ENCODE measurements around the gene CEP170. TPM values are rescaled to one million over a fixed set of nuclear protein-coding genes. Genes with fewer than 3 reads are reported as not detected.
A peak's percentile ranks its signal among the peaks of the same experiment; 100 is the strongest.
"Not testable (repeated sequence)": the region's sequence is repeated elsewhere in the genome, so short reads cannot be mapped to it uniquely, and the experiment has no call there.

The CEP170 gene
- polyA plus RNA-seq, 1 donor (not counting 4 experiments of a cell fraction or from before 2014, with no cell fraction given): 40.5 TPM

- FAIRE-seq; H3K9ac ChIP-seq (ENCODE audit: control insufficient read depth, extremely low read depth, insufficient read depth, low read length); dilution Hi-C loops (cut with MboI; ENCODE audit: extremely low pct_ligation_motif_present, low sequenced_read_pairs); H3K79me2 ChIP-seq (ENCODE audit: control insufficient read depth, insufficient read depth, low read length); H3K9me1 ChIP-seq (ENCODE audit: control insufficient read depth, extremely low read depth, insufficient read depth, low read length); H4K20me1 ChIP-seq (ENCODE audit: control insufficient read depth, extremely low read depth, insufficient read depth, low read length); H3K9me3 ChIP-seq (ENCODE audit: control insufficient read depth, low read depth, low read length); H3K4me3 ChIP-seq (ENCODE audit: control insufficient read depth in 2 of 3, extremely low read depth in 1 of 3, insufficient read depth in 2 of 3, low read depth in 1 of 3, low read length in 3 of 3); H3K4me2 ChIP-seq (ENCODE audit: control insufficient read depth, extremely low read depth, insufficient read depth, low read depth, low read length); H3K27me3 ChIP-seq (ENCODE audit: control insufficient read depth, extremely low read depth, insufficient read depth, low read length); H2AFZ ChIP-seq (ENCODE audit: control insufficient read depth, low read length); H3K27ac ChIP-seq (ENCODE audit: control insufficient read depth, insufficient read depth, low read length); H3K4me1 ChIP-seq (ENCODE audit: control insufficient read depth, extremely low read depth, insufficient read depth, low read length); DNase-seq (ENCODE audit: low read depth, low spot score); H3K36me3 ChIP-seq (ENCODE audit: control insufficient read depth in 2 of 2, extremely low read depth in 1 of 2, insufficient read depth in 2 of 2, low read length in 2 of 2): not testable (repeated sequence)
Observed at GRCh38 chr1:243184787-243185186, 70.3 kb downstream of the CEP170 start.

- H3K4me1 ChIP-seq (ENCODE audit: control insufficient read depth, extremely low read depth, insufficient read depth, low read length): not testable (repeated sequence)
Observed at GRCh38 chr1:243183661-243184060, 71.4 kb downstream of the CEP170 start.

GRCh38 chr1:243183176-243183575 lies 71.9 kb downstream of the CEP170 start:
- H3K79me2 ChIP-seq (ENCODE audit: control insufficient read depth, insufficient read depth, low read length); H3K9me3 ChIP-seq (ENCODE audit: control insufficient read depth, low read depth, low read length); H3K4me3 ChIP-seq (ENCODE audit: control insufficient read depth in 2 of 3, extremely low read depth in 1 of 3, insufficient read depth in 2 of 3, low read depth in 1 of 3, low read length in 3 of 3); H3K27ac ChIP-seq (ENCODE audit: control insufficient read depth, insufficient read depth, low read length); H3K27me3 ChIP-seq (ENCODE audit: control insufficient read depth, extremely low read depth, insufficient read depth, low read length); H2AFZ ChIP-seq (ENCODE audit: control insufficient read depth, low read length); dilution Hi-C loops (cut with MboI; ENCODE audit: extremely low pct_ligation_motif_present, low sequenced_read_pairs); H3K9ac ChIP-seq (ENCODE audit: control insufficient read depth, extremely low read depth, insufficient read depth, low read length); H3K4me1 ChIP-seq (ENCODE audit: control insufficient read depth, extremely low read depth, insufficient read depth, low read length); H4K20me1 ChIP-seq (ENCODE audit: control insufficient read depth, extremely low read depth, insufficient read depth, low read length); H3K4me2 ChIP-seq (ENCODE audit: control insufficient read depth, extremely low read depth, insufficient read depth, low read depth, low read length); DNase-seq (ENCODE audit: low read depth, low spot score); H3K36me3 ChIP-seq (ENCODE audit: control insufficient read depth in 2 of 2, extremely low read depth in 1 of 2, insufficient read depth in 2 of 2, low read length in 2 of 2); FAIRE-seq; H3K9me1 ChIP-seq (ENCODE audit: control insufficient read depth, extremely low read depth, insufficient read depth, low read length): not testable (repeated sequence)

More at GRCh38 chr1:243183661-243184060, 71.4 kb downstream of the CEP170 start:
- H3K9me1 ChIP-seq (ENCODE audit: control insufficient read depth, extremely low read depth, insufficient read depth, low read length); H3K9me3 ChIP-seq (ENCODE audit: control insufficient read depth, low read depth, low read length); DNase-seq (ENCODE audit: low read depth, low spot score); H3K9ac ChIP-seq (ENCODE audit: control insufficient read depth, extremely low read depth, insufficient read depth, low read length); H3K79me2 ChIP-seq (ENCODE audit: control insufficient read depth, insufficient read depth, low read length); H4K20me1 ChIP-seq (ENCODE audit: control insufficient read depth, extremely low read depth, insufficient read depth, low read length); H2AFZ ChIP-seq (ENCODE audit: control insufficient read depth, low read length); H3K4me3 ChIP-seq (ENCODE audit: control insufficient read depth in 2 of 3, extremely low read depth in 1 of 3, insufficient read depth in 2 of 3, low read depth in 1 of 3, low read length in 3 of 3); H3K27ac ChIP-seq (ENCODE audit: control insufficient read depth, insufficient read depth, low read length); H3K4me2 ChIP-seq (ENCODE audit: control insufficient read depth, extremely low read depth, insufficient read depth, low read depth, low read length); H3K27me3 ChIP-seq (ENCODE audit: control insufficient read depth, extremely low read depth, insufficient read depth, low read length); dilution Hi-C loops (cut with MboI; ENCODE audit: extremely low pct_ligation_motif_present, low sequenced_read_pairs); H3K36me3 ChIP-seq (ENCODE audit: control insufficient read depth in 2 of 2, extremely low read depth in 1 of 2, insufficient read depth in 2 of 2, low read length in 2 of 2): not testable (repeated sequence)
- FAIRE-seq: peak; percentile 13

Data from keratinocyte (primary cell).